ENCODE data around the gene LDAF1.
A peak's percentile ranks its signal among the peaks of the same experiment; 100 is the strongest.
"Not testable (repeated sequence)": the region's sequence is repeated elsewhere in the genome, so short reads cannot be mapped to it uniquely, and the experiment has no call there.

The LDAF1 gene

GRCh38 chr16:21158208-21159110 is at the start of gene LDAF1:
TSS of gene LDAF1 (plus strand) at chr16:21158674. CDS start at chr16:21161183, 2,509 bp downstream.
- DNase-seq, result peak; percentile 69

GRCh38 chr16:21115551-21115950 is 42.9 kb upstream of the LDAF1 start:
- not testable (repeated sequence) for DNase-seq

GRCh38 chr16:21116148-21116693 is 42.3 kb upstream of the LDAF1 start:
- DNase-seq, result no peak

GRCh38 chr16:21117567-21117966 is 40.9 kb upstream of the LDAF1 start:
- DNase-seq, result no peak

GRCh38 chr16:21120976-21121520 is 37.4 kb upstream of the LDAF1 start:
- no peak for DNase-seq

- no peak for DNase-seq
Observed at GRCh38 chr16:21125191-21125590, 33.3 kb upstream of the LDAF1 start.

- no peak for DNase-seq
Observed at GRCh38 chr16:21126518-21126917, 32.0 kb upstream of the LDAF1 start.

- DNase-seq, result no peak
Observed at GRCh38 chr16:21128991-21129390, 29.5 kb upstream of the LDAF1 start.

GRCh38 chr16:21130811-21131210 is 27.7 kb upstream of the LDAF1 start:
- no peak for DNase-seq

GRCh38 chr16:21134053-21134452 is 24.4 kb upstream of the LDAF1 start:
- DNase-seq, result no peak

GRCh38 chr16:21145738-21146137 is 12.7 kb upstream of the LDAF1 start:
- peak; percentile 83 for DNase-seq

- peak; percentile 77 for DNase-seq
Observed at GRCh38 chr16:21150375-21151001, 8.0 kb upstream of the LDAF1 start, which contains the start of gene DNAH3. TSS of gene DNAH3 (minus strand) at chr16:21150846. CDS start at chr16:21150319, 527 bp downstream.

GRCh38 chr16:21152160-21153030 is 6.1 kb upstream of the LDAF1 start:
- DNase-seq, result not testable (repeated sequence)

GRCh38 chr16:21153124-21153729 is 5.2 kb upstream of the LDAF1 start:
- not testable (repeated sequence) for DNase-seq

- DNase-seq, result not testable (repeated sequence)
Observed at GRCh38 chr16:21156011-21156410, 2.5 kb upstream of the LDAF1 start.

GRCh38 chr16:21156767-21157467 is 1.6 kb upstream of the LDAF1 start:
- peak; percentile 29 for DNase-seq

- DNase-seq, result no peak
Observed at GRCh38 chr16:21157632-21158031, 842 bp upstream of the LDAF1 start.

GRCh38 chr16:21159281-21159951 is 942 bp downstream of the LDAF1 start:
- peak; percentile 58 for DNase-seq

- no peak for DNase-seq
Observed at GRCh38 chr16:21160276-21160675, 1.8 kb downstream of the LDAF1 start.

GRCh38 chr16:21161211-21161610 is 2.7 kb downstream of the LDAF1 start:
- no peak for DNase-seq

All from NCI-H510A (cell line).